HG03064 (cell line): ENCODE measurements around the gene CCS.
"Not testable (repeated sequence)": the region's sequence is repeated elsewhere in the genome, so short reads cannot be mapped to it uniquely, and the experiment has no call there.

Experiments used
- ATAC-seq: cut with Tn5 transposase; IDR thresholded peaks from one replicate; pipeline ENCODE4 v1.9.1; 2021; ENCODE audit warnings: low read depth; ENCODE audit not compliant: unreplicated experiment

Gene CCS

GRCh38 chr11:66559866-66560676 lies 32.9 kb upstream of the CCS start:
- no peak for ATAC-seq

- no peak for ATAC-seq
Measured at GRCh38 chr11:66561178-66561974, 31.6 kb upstream of the CCS start.

- ATAC-seq: no peak
Measured at GRCh38 chr11:66561975-66562248, 31.1 kb upstream of the CCS start.

- no peak for ATAC-seq
Measured at GRCh38 chr11:66562275-66562674, 30.7 kb upstream of the CCS start.

- no peak for ATAC-seq
Measured at GRCh38 chr11:66562907-66563583, 29.9 kb upstream of the CCS start.

GRCh38 chr11:66563832-66564231 lies 29.2 kb upstream of the CCS start:
- ATAC-seq: no peak

GRCh38 chr11:66564538-66564937 lies 28.4 kb upstream of the CCS start:
- no peak for ATAC-seq

- ATAC-seq: no peak
Measured at GRCh38 chr11:66564984-66565383, 28.0 kb upstream of the CCS start.

GRCh38 chr11:66566221-66566620 lies 26.8 kb upstream of the CCS start:
- no peak for ATAC-seq

GRCh38 chr11:66567787-66568123 lies 25.2 kb upstream of the CCS start:
- ATAC-seq: no peak

GRCh38 chr11:66568124-66568916 lies 24.7 kb upstream of the CCS start, which contains the start of gene CTSF:
Gene CTSF, minus strand, starts transcription at chr11:66568606. Its CDS starts 120 bp downstream, at chr11:66568486.
- ATAC-seq: no peak

- ATAC-seq: no peak
Measured at GRCh38 chr11:66569076-66569475, 23.9 kb upstream of the CCS start.

GRCh38 chr11:66570079-66570849 lies 22.7 kb upstream of the CCS start:
- no peak for ATAC-seq

GRCh38 chr11:66570850-66571180 lies 22.2 kb upstream of the CCS start:
- no peak for ATAC-seq

- no peak for ATAC-seq
Measured at GRCh38 chr11:66579017-66579606, 13.9 kb upstream of the CCS start.

- ATAC-seq: no peak
Measured at GRCh38 chr11:66580803-66581202, 12.2 kb upstream of the CCS start.

- ATAC-seq: no peak
Measured at GRCh38 chr11:66581261-66581660, 11.7 kb upstream of the CCS start.

- not testable (repeated sequence) for ATAC-seq
Measured at GRCh38 chr11:66582565-66583147, 10.3 kb upstream of the CCS start.

- not testable (repeated sequence) for ATAC-seq
Measured at GRCh38 chr11:66585447-66585846, 7.5 kb upstream of the CCS start.
